Fibroblast of the aortic adventitia (primary cell): Measurements from ENCODE around the gene CALHM2. TPM values are rescaled to one million over a fixed set of nuclear protein-coding genes. Genes with fewer than 3 reads are reported as not detected.

ENCODE experiments used
- DNase-seq: peaks from one replicate; pipeline ENCODE4 v3.0.0-alpha.2; 2010; ENCODE audit warnings: low read depth
- H3K4me3 ChIP-seq: 2 replicates; pipeline ENCODE4 v1.5.1; 2011; ENCODE audit warnings: low read depth, mild to moderate bottlenecking, control low read depth, low read length, moderate library complexity
- total RNA-seq: library from RNA; depleted of rRNA; stranded (reverse); fragments of >200 nt; gene quantifications from 2 replicates; pipeline ENCODE4 v1.2.3, GENCODE V29; 2012; ENCODE audit warnings: low replicate concordance
- TF ChIP-seq, protein P1 (sequence below): IDR thresholded peaks from 2 replicates; pipeline ENCODE4 v1.5.1; 2011; ENCODE audit warnings: mild to moderate bottlenecking, low read length, control low read depth, inconsistent platforms; ENCODE audit not compliant: insufficient read depth

CALHM2 gene
- total RNA-seq, 1 donor, result 57.6 TPM

DNA sequence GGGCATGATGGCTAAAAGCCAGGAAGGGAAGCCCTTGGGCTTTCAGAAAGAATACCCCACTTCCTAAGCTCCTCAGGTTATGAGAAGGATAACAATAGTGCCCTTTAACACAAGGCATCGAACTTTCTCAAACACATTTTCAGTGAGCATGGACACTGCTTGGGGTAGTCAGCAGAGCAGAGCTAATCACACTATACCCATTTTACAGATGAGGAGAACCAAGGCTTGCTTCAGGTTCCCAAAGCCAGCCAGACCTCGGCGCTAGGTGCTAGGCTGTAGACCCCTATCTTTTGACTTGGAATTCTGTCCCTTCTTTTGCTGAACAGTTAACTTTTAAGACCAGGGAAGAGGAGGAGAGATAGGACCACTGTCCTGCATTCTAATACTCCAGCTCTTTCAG lies 43.2 kb upstream of the CALHM2 start:
- no peak overlapping the region for H3K4me3 ChIP-seq
- TF ChIP-seq, protein P1, sequence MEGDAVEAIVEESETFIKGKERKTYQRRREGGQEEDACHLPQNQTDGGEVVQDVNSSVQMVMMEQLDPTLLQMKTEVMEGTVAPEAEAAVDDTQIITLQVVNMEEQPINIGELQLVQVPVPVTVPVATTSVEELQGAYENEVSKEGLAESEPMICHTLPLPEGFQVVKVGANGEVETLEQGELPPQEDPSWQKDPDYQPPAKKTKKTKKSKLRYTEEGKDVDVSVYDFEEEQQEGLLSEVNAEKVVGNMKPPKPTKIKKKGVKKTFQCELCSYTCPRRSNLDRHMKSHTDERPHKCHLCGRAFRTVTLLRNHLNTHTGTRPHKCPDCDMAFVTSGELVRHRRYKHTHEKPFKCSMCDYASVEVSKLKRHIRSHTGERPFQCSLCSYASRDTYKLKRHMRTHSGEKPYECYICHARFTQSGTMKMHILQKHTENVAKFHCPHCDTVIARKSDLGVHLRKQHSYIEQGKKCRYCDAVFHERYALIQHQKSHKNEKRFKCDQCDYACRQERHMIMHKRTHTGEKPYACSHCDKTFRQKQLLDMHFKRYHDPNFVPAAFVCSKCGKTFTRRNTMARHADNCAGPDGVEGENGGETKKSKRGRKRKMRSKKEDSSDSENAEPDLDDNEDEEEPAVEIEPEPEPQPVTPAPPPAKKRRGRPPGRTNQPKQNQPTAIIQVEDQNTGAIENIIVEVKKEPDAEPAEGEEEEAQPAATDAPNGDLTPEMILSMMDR, result no peak
- DNase-seq, result no peak

DNA sequence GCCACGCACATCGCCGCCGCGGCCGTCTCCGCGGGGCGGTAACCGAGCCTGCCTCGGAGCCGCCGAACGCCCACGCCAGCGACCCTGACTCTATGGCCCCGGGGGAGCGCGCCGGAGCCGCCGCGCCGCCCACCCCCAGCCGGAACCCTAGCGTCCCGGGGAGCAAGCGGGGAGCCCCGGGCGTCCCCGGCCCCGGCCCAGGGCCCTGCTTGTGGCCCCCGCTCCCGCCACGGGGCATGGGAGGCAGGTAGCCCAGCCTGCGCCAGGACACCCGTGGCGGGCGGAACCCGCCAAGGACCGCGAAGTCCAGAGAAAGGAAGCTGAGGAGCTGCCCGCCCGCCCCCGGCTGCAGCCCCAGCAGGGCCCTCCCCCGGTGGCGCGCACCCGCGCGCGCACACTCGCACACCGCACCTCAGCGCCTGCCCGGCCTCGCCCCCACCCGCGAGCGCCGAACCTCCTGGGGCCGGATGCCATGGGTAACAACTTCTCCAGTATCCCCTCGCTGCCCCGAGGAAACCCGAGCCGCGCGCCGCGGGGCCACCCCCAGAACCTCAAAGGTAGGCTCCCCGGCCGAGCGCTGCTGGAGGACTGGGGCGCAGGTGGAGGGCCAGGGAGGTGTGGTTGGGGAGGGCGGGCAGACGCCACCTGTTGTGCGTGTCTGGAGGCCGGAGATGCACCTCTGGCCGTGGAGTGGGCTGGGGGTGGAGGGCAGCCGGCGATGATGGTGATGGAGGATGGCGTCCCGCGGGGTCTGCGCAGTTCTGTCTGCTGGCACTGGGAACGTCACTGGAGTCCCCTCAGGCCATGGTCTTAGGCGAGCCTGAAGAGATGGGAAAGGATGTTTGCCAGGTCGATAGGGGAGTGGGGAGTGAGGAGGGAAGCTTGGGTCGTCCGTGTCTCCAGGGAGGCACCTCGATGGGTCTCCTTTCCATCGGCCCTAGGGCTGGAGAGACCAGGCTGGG lies 42.0 kb upstream of the CALHM2 start:
- H3K4me3 ChIP-seq, result peak overlapping the region; percentile 56
- TF ChIP-seq, protein P1, result no peak
- DNase-seq, result no peak

DNA sequence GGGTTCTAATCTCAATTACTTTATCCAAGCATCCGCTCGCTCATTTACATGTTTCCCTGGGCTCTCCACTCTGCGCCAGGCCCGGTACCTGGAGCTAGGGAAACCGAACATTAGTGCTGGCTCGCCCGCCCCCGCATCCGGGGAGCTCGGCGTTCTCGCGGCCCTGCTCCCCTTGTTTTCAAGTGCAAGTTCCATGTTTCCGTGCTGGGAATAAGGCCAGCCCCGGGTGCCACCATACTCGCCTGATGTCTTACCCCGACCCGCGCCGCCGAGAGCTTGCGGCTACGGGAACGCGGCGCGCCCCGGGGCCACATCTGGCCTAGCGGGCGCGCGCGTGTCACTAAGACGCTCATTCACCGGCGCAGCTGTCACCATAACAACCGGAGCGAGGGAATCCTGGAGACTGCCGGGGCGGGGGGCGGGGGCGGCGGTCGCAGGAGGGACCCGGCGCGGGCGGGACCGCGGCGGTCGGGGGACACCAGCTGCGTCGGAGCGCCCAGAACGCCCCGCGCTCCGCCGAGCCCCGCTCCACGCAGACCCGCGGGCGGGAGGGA lies 41.3 kb upstream of the CALHM2 start, which contains the start of gene NEURL1:
Gene NEURL1, plus strand, starts transcription at position 344 of the 554 bp plus-strand sequence. CDS start 683 bp downstream, outside the sequence.
- TF ChIP-seq, protein P1, result no peak
- no peak for DNase-seq
- H3K4me3 ChIP-seq, result peak within 1 kb of the TSS; percentile 56

DNA sequence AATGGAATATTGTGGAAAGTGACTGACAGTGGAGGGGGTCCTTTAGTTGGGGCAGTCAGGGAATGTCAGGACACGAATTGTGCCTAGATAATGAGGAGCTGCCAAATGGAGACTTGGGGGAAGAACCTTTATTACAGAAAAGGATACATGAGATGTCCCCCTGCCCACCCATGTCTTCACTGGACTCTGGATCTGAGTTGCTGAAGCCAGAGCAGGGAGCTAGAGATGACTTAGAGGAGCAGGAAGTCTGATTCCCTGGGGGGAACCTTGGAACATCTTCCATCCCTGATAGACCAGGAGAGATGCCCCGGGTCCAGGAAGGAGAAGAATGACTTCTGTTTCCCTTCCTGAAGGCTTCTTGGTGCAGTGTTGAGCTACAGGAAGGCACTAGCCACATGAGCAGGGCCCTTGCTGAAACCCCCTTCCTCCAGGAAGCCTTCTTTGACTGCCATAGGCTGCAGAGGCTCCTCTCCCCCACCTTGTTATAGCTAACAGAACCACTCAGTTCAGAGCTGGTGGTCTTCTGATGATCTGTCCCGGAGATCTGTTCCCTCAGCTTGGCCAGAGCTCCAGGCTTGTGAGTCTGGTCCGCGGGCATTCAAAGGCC lies 40.6 kb upstream of the CALHM2 start:
- no peak for DNase-seq
- no peak overlapping the region for H3K4me3 ChIP-seq
- TF ChIP-seq, protein P1, result no peak

DNA sequence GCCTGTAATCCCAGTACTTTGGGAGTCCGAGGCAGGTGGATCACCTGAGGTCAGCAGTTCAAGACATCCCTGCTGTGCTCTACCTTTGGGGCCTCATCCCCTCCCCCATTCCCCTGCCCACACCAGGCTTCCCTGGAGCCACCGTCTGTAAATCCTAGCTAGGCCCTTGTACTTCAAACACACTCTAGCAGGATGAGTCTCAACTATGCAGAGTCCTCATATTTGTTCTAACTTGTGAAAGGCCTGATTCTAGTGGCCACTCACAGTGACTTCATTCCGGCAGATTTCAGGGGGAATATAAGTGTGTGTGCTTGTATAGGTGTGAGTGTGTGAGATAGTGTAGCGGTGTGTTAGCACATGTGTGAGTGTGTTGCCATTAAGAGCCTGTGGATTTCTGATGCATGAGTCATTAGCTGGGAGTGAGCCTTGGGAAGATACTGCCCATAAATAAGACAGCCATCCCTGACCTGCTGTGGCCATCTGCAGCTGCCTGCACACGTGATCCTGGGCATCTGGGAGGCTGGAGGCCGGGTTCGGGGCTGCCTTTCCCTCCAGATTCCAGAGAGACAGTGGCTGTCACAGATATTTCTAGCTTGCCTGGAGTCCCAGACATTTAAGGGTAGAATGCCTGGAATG lies 39.7 kb upstream of the CALHM2 start:
- peak; percentile 89 for DNase-seq
- TF ChIP-seq, protein P1, result no peak

DNA sequence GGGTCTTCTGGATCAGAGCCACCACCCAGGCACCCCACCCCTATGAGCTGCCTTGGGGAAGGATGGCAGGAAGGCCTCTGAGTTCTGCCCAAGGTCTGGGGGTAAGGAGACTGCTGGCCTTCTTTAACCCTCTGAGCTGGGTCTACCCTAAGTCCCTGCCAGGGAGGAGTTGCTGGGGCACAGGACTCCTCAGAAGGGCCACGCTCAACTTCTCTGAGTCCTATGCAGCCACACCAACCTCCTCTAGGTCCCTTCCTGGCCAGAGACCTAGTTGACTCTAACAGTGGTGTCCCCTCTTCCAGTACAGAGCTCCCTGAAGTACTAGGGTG lies 38.8 kb upstream of the CALHM2 start:
- TF ChIP-seq, protein P1, result no peak
- no peak for DNase-seq
- H3K4me3 ChIP-seq, result no peak overlapping the region

More for the DNA sequence above, 39.7 kb upstream of the CALHM2 start:
- H3K4me3 ChIP-seq, result no peak overlapping the region
